HCT116 (cell line): Measurements from ENCODE around the gene IL25. TPM values are rescaled to one million over a fixed set of nuclear protein-coding genes. Genes with fewer than 3 reads are reported as not detected.

ENCODE experiments used
- ATAC-seq: fragments of 200-7000 bp; cut with Tn5 transposase; 2 replicates; pipeline ENCODE4 v1.9.1; 2020; ENCODE audit warnings: mild to moderate bottlenecking, moderate library complexity
- BruUV-seq: library from RNA; stranded (reverse); fragments of 400-500 nt; replicated peaks from 2 replicates; lab custom pipeline; 2021; lab: Mats Ljungman, UMichigan
- CTCF ChIA-PET: fragments of 300-600 bp; sonication (Branson Sonifier 250); formaldehyde crosslinking; loops from one replicate; lab custom pipeline; 2021; ENCODE audit warnings: antibody characterized with exemption; lab: Charles Lee
- POLR2A ChIA-PET: fragments of 300-600, 350-600 bp; sonication (Branson Sonifier 250); formaldehyde crosslinking; loops from one replicate; lab custom pipeline; 2021; ENCODE audit warnings: antibody characterized with exemption; lab: Charles Lee
- RAD21 ChIA-PET, 2 experiments: fragments of 300-600 bp; sonication (Branson Sonifier 250); formaldehyde crosslinking; loops; one replicate each; lab custom pipeline; 2023; ENCODE audit warnings: low total read pairs in 2 of 2; ENCODE audit not compliant: uncharacterized antibody in 2 of 2, unreplicated experiment in 2 of 2, low non-redundant PET in 1 of 2; lab: Charles Lee
- DNase-seq: peaks from one replicate; pipeline ENCODE4 v3.0.0-alpha.2; 2010; ENCODE audit warnings: low read depth, low spot score
- H2AFZ ChIP-seq: fragments of 200-600 bp; shearing (Covaris generic), sonication (generic); 2 replicates; pipeline ENCODE4 v1.6.1; 2017; ENCODE audit warnings: low read depth, mixed run types, mixed read lengths, antibody characterized with exemption, low read length; ENCODE audit not compliant: poor library complexity, severe bottlenecking
- H3K27ac ChIP-seq: 2 replicates; pipeline ENCODE4 v1.5.1; 2012; ENCODE audit warnings: low read depth, low read length
- H3K27me3 ChIP-seq: fragments of 200-600 bp; sonication (generic); 2 replicates; pipeline ENCODE4 v1.6.1; 2016; ENCODE audit warnings: mixed run types, low read length, mixed read lengths; ENCODE audit not compliant: insufficient read depth
- H3K36me3 ChIP-seq, 2 experiments: fragments of 200-500 bp in 1 of 2; fragments of 200-600 bp in 1 of 2; sonication (Bioruptor generic) in 1 of 2; sonication (generic) in 1 of 2; 2 replicates each; pipeline versions ENCODE4 v1.5.1 to v1.6.1; 2014 to 2016; ENCODE audit warnings: low read length in 2 of 2, inconsistent platforms in 1 of 2, mixed read lengths in 1 of 2, mixed run types in 1 of 2; ENCODE audit not compliant: insufficient read depth in 2 of 2, control insufficient read depth in 1 of 2
- H3K4me1 ChIP-seq, 2 experiments: fragments of 200-600 bp in 1 of 2; sonication (generic) in 1 of 2; 2 replicates each; pipeline versions ENCODE4 v1.5.1 to v1.6.1; 2012 to 2017; ENCODE audit warnings: low read length in 2 of 2, inconsistent platforms in 1 of 2, mild to moderate bottlenecking in 1 of 2, mixed read lengths in 1 of 2, mixed run types in 1 of 2, moderate library complexity in 1 of 2; ENCODE audit not compliant: insufficient read depth in 2 of 2, control insufficient read depth in 1 of 2
- H3K4me2 ChIP-seq: fragments of 200-600 bp; sonication (generic); 2 replicates; pipeline ENCODE4 v1.6.1; 2017; ENCODE audit warnings: mixed run types, low read length, mixed read lengths
- H3K4me3 ChIP-seq, 2 experiments: fragments of 200-600 bp in 1 of 2; sonication (generic) in 1 of 2; replicated peaks in 1 of 2; 2 replicates each; pipeline ENCODE4 v1.5.1; 2011 to 2016; ENCODE audit warnings: low read length in 2 of 2, control low read depth in 1 of 2, low read depth in 1 of 2, mild to moderate bottlenecking in 1 of 2, mixed read lengths in 1 of 2, mixed run types in 1 of 2
- H3K79me2 ChIP-seq: fragments of 200-600 bp; sonication (generic); 2 replicates; pipeline ENCODE4 v1.6.1; 2017; ENCODE audit warnings: mild to moderate bottlenecking, mixed run types, low read length, moderate library complexity, mixed read lengths; ENCODE audit not compliant: insufficient read depth
- H3K9ac ChIP-seq: fragments of 200-600 bp; sonication (generic); 2 replicates; pipeline ENCODE4 v1.6.1; 2016; ENCODE audit warnings: low read length, mixed read lengths
- H3K9me2 ChIP-seq: fragments of 200-600 bp; sonication (generic), shearing (Covaris generic); 2 replicates; pipeline ENCODE4 v1.6.1; 2017; ENCODE audit warnings: mixed run types, mild to moderate bottlenecking, moderate library complexity; ENCODE audit not compliant: insufficient read depth
- H3K9me3 ChIP-seq, 2 experiments: fragments of 200-500 bp in 1 of 2; fragments of 200-600 bp in 1 of 2; sonication (Bioruptor generic) in 1 of 2; sonication (generic) in 1 of 2; 2 replicates each; pipeline ENCODE4 v1.6.1; 2014 to 2017; ENCODE audit warnings: low read length in 2 of 2, mixed read lengths in 2 of 2, inconsistent platforms in 1 of 2, low read depth in 1 of 2, mild to moderate bottlenecking in 1 of 2, mixed run types in 1 of 2, moderate library complexity in 1 of 2; ENCODE audit not compliant: control insufficient read depth in 1 of 2, insufficient read depth in 1 of 2
- H4K20me1 ChIP-seq: fragments of 200-600 bp; sonication (generic), shearing (Covaris generic); 2 replicates; pipeline ENCODE4 v1.6.1; 2017; ENCODE audit warnings: mixed run types, mild to moderate bottlenecking, moderate library complexity; ENCODE audit not compliant: insufficient read depth
- CBX3 ChIP-seq: IDR thresholded peaks from 2 replicates; pipeline ENCODE4 v1.6.1; 2012; ENCODE audit warnings: low read depth
- ELF1 ChIP-seq: IDR thresholded peaks from 2 replicates; pipeline ENCODE4 v1.6.1; 2012; ENCODE audit warnings: low read depth, borderline replicate concordance
- EZH2phosphoT487 ChIP-seq: fragments of 200-600 bp; IDR thresholded peaks from 2 replicates; pipeline ENCODE4 v1.6.1; 2018; ENCODE audit warnings: antibody characterized with exemption, borderline replicate concordance
- FOSL1 ChIP-seq: IDR thresholded peaks from 2 replicates; pipeline ENCODE4 v1.6.1; 2012; ENCODE audit warnings: low read depth
- JUND ChIP-seq: IDR thresholded peaks from 2 replicates; pipeline ENCODE4 v1.6.1; 2012
- POLR2A ChIP-seq: IDR thresholded peaks from 2 replicates; pipeline ENCODE4 v1.7.0; 2011; ENCODE audit warnings: borderline replicate concordance; ENCODE audit not compliant: insufficient read depth, insufficient read length; ENCODE audit errors: extremely low read depth
- POLR2AphosphoS5 ChIP-seq: IDR thresholded peaks from 2 replicates; pipeline ENCODE4 v1.6.1; 2011; ENCODE audit warnings: mild to moderate bottlenecking, low read depth, low read length, moderate library complexity
- RAD21 ChIP-seq: IDR thresholded peaks from 2 replicates; pipeline ENCODE4 v1.6.1; 2012; ENCODE audit warnings: low read depth, mild to moderate bottlenecking
- SIN3A ChIP-seq: IDR thresholded peaks from 2 replicates; pipeline ENCODE4 v1.6.1; 2012; ENCODE audit warnings: low read depth
- SRF ChIP-seq: IDR thresholded peaks from 2 replicates; pipeline ENCODE4 v1.6.1; 2012; ENCODE audit warnings: low read depth
- ZNF274 ChIP-seq: fragments of 200-500 bp; sonication (Bioruptor generic); IDR thresholded peaks from 2 replicates; pipeline ENCODE4 v1.6.1; 2014; ENCODE audit warnings: mild to moderate bottlenecking, low read depth, low read length, inconsistent platforms
- intact Hi-C: fragments of 100-400 bp; cut with micrococcal nuclease; formaldehyde crosslinking; loops from 2 replicates; pipeline ENCODE4 v1.10.0; 2022
- total RNA-seq: library from RNA; stranded (reverse); gene quantifications from one replicate; pipeline ENCODE4 v1.2.1, GENCODE V29; 2021; ENCODE audit not compliant: unreplicated experiment
- TF ChIP-seq, protein P1 (sequence below), 3 experiments: fragments of 200-600 bp in 1 of 3; sonication (generic) in 1 of 3; IDR thresholded peaks in 2 of 3; conservative IDR thresholded peaks in 1 of 3; 2 replicates each; pipeline ENCODE4 v1.5.1; 2012 to 2017; ENCODE audit warnings: low read depth in 2 of 3, low read length in 2 of 3, antibody characterized with exemption in 1 of 3, borderline replicate concordance in 1 of 3, control low read depth in 1 of 3, mild to moderate bottlenecking in 1 of 3, mixed read lengths in 1 of 3, mixed run types in 1 of 3, moderate library complexity in 1 of 3; ENCODE audit not compliant: insufficient read depth in 1 of 3
- TF ChIP-seq, protein P2 (sequence below): IDR thresholded peaks from 2 replicates; pipeline ENCODE4 v1.6.1; 2012; ENCODE audit warnings: low read depth
- TF ChIP-seq, protein P3 (sequence below): IDR thresholded peaks from 2 replicates; pipeline ENCODE4 v1.6.1; 2012

The IL25 gene
- total RNA-seq, 1 experiment from 2014 or later: not detected

DNA sequence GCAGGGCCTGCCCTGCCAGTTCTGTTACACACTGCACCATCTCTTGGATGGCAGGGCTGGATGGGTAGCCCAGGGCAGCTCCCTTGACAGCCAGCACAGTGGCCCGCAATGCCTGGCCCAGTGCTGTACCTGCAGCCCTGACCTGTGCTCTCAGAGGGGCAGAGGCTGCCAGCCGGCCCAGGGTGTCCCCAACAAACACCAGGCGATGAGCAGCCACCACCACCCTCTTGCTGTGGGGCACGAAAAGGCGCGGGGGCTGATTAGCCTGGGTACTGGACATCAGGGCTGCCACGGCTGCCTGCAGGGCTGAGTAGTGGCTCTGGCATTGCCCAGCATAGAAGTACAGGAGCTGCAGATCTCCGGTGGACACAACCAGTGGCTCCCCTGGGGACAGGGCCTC, 15.3 kb upstream of the IL25 start (continued):
- no peak for TF ChIP-seq RAD21
- no peak for TF ChIP-seq SRF
- TF ChIP-seq POLR2A: no peak
- TF ChIP-seq SIN3A: no peak

DNA sequence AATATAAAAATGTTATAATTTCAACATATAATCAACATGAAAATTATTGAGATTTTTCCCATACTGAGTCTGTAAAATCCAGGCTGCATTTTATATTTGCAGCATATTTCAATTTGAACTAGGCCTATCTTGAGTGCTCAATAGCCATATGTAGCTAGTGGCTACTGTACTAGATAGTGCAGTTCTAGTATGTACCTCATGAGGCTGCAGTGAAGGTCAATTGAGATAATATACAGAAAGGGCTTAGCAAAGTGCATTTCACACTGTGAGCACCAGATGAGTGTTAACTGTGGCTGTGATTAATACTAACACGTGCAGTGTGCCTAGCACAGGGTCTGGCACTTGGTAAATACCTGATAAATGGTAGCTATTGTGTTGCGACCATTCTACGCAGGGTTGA, 14.6 kb upstream of the IL25 start:
- no peak for DNase-seq
- Histone ChIP-seq H3K27ac (no peak overlapping the region), H3K36me3 (no peaks in the 10 kb centered on the region), H3K9me3 (no peaks in the 10 kb centered on the region), H3K4me3 (no peak overlapping the region), H3K9ac (no peak overlapping the region), H3K4me2 (no peak overlapping the region), H3K79me2 (no peaks in the 10 kb centered on the region), H4K20me1 (no peaks in the 10 kb centered on the region), H2AFZ (no peak overlapping the region), H3K4me1 (0 out of 4 replicates have a peak, but pooled peaks cover 0 to 1% of the 10 kb centered on the region in 2 experiments), H3K27me3 (no peaks in the 10 kb centered on the region), H3K9me2 (no peaks in the 10 kb centered on the region)
- POLR2A ChIA-PET: no interaction called here
- BruUV-seq: no TSS peak
- intact Hi-C loops: no loop called here
- peak; percentile 71 for ATAC-seq
- RAD21 ChIA-PET: no interaction called here
- CTCF ChIA-PET: no interaction called here
- TF ChIP-seq FOSL1 (no peak), POLR2AphosphoS5 (no peak), ZNF274 (no peak)

DNA sequence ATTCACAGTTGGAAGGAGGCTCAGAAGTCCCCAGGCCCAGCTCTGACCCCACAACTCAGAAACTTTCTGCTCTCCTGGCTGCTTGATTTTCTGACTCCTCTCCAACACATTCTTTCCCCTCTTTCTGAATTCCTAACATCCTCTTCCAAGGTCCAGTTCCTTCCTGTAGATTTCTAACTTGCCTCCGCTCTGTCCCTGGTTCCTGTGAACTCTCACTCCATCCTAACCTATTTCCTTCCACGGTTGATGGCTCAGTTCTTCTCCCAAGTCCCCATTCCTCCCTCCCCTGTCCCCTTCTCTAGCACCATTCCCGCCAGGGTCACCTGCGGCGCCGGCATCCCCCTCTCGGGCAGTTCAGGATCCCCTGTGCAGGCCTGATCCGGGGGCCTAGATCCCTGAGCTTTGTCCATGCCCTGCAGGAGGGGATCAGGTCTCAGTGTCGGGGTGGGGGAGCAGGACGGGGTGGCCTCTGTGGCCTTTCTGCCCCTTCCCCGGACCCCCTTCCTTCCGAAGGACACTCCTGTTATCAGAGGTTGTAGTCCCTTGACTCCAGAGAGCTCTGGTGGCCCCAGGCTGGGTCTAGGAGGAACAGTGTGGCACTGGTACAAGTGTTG, 13.9 kb upstream of the IL25 start:
- ATAC-seq: no peak
- Histone ChIP-seq H3K79me2 (no peaks in the 10 kb centered on the region), H4K20me1 (no peaks in the 10 kb centered on the region), H3K4me2 (no peak overlapping the region), H3K4me3 (no peak overlapping the region), H3K9me3 (no peaks in the 10 kb centered on the region), H3K36me3 (no peaks in the 10 kb centered on the region), H3K9me2 (no peaks in the 10 kb centered on the region), H3K4me1 (no peaks in the 10 kb centered on the region), H3K9ac (no peak overlapping the region), H3K27me3 (no peaks in the 10 kb centered on the region), H3K27ac (no peak overlapping the region), H2AFZ (no peak overlapping the region)
- BruUV-seq: no TSS peak
- CTCF ChIA-PET: interaction anchor here (0.6 kb wide), 1 partner anchor 536 kb away, joined by 3 read pairs; no protein-coding TSS in a partner anchor
- DNase-seq: no peak
- POLR2A ChIA-PET: no interaction called here
- intact Hi-C loops: no loop called here
- RAD21 ChIA-PET: no interaction called here
- TF ChIP-seq POLR2AphosphoS5 (no peak), POLR2A (no peak), ELF1 (no peak), EZH2phosphoT487 (no peak), RAD21 (no peak), JUND (no peak), SRF (no peak), CBX3 (no peak)
- TF ChIP-seq, protein P1, sequence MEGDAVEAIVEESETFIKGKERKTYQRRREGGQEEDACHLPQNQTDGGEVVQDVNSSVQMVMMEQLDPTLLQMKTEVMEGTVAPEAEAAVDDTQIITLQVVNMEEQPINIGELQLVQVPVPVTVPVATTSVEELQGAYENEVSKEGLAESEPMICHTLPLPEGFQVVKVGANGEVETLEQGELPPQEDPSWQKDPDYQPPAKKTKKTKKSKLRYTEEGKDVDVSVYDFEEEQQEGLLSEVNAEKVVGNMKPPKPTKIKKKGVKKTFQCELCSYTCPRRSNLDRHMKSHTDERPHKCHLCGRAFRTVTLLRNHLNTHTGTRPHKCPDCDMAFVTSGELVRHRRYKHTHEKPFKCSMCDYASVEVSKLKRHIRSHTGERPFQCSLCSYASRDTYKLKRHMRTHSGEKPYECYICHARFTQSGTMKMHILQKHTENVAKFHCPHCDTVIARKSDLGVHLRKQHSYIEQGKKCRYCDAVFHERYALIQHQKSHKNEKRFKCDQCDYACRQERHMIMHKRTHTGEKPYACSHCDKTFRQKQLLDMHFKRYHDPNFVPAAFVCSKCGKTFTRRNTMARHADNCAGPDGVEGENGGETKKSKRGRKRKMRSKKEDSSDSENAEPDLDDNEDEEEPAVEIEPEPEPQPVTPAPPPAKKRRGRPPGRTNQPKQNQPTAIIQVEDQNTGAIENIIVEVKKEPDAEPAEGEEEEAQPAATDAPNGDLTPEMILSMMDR (IDR thresholded peaks at IDR 0.05 in 2 of 3, conservative IDR thresholded peaks at IDR 0.05 in 1 of 3; ENCODE audit: borderline replicate concordance in 1 of 3, insufficient read depth in 1 of 3, low read depth in 2 of 3, low read length in 2 of 3): no peak
- TF ChIP-seq, protein P2, sequence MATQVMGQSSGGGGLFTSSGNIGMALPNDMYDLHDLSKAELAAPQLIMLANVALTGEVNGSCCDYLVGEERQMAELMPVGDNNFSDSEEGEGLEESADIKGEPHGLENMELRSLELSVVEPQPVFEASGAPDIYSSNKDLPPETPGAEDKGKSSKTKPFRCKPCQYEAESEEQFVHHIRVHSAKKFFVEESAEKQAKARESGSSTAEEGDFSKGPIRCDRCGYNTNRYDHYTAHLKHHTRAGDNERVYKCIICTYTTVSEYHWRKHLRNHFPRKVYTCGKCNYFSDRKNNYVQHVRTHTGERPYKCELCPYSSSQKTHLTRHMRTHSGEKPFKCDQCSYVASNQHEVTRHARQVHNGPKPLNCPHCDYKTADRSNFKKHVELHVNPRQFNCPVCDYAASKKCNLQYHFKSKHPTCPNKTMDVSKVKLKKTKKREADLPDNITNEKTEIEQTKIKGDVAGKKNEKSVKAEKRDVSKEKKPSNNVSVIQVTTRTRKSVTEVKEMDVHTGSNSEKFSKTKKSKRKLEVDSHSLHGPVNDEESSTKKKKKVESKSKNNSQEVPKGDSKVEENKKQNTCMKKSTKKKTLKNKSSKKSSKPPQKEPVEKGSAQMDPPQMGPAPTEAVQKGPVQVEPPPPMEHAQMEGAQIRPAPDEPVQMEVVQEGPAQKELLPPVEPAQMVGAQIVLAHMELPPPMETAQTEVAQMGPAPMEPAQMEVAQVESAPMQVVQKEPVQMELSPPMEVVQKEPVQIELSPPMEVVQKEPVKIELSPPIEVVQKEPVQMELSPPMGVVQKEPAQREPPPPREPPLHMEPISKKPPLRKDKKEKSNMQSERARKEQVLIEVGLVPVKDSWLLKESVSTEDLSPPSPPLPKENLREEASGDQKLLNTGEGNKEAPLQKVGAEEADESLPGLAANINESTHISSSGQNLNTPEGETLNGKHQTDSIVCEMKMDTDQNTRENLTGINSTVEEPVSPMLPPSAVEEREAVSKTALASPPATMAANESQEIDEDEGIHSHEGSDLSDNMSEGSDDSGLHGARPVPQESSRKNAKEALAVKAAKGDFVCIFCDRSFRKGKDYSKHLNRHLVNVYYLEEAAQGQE: no peak
- TF ChIP-seq, protein P3, sequence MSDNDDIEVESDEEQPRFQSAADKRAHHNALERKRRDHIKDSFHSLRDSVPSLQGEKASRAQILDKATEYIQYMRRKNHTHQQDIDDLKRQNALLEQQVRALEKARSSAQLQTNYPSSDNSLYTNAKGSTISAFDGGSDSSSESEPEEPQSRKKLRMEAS: no peak
